Endothelial cell of umbilical vein (primary cell): ENCODE data around the gene TOMM40. TPM values are rescaled to one million over a fixed set of nuclear protein-coding genes. Genes with fewer than 3 reads are reported as not detected.

Source experiments
- BruUV-seq: library from RNA; stranded (reverse); fragments of 400-500 nt; replicated peaks from 2 replicates; lab custom pipeline; 2021; lab: Mats Ljungman, UMichigan
- CTCF ChIA-PET: fragments of 300-600, 350-600 bp; sonication (Branson Sonifier 250); formaldehyde crosslinking; loops from one replicate; lab custom pipeline; 2021; ENCODE audit warnings: antibody characterized with exemption, inconsistent platforms; lab: Charles Lee
- POLR2A ChIA-PET: fragments of 300-600, 350-600 bp; sonication (Branson Sonifier 250); formaldehyde crosslinking; loops from one replicate; lab custom pipeline; 2021; ENCODE audit warnings: antibody characterized with exemption, inconsistent platforms; lab: Charles Lee
- DNase-seq: peaks from one replicate; pipeline ENCODE4 v3.0.0-alpha.2; 2011; ENCODE audit warnings: low read depth, low spot score
- FAIRE-seq: peaks from 2 replicates; lab custom pipeline; 2011; peaks lifted over from hg19 to GRCh38; lab: Jason Lieb, UNC
- H2AFZ ChIP-seq: 2 replicates; pipeline ENCODE4 v1.6.0; 2012; ENCODE audit warnings: low read depth, low read length, control low read depth, inconsistent platforms
- H3K27ac ChIP-seq: 2 replicates; pipeline ENCODE4 v1.5.1; 2011; ENCODE audit warnings: low read depth, mild to moderate bottlenecking, control low read depth, low read length, moderate library complexity; ENCODE audit not compliant: insufficient read depth
- H3K27me3 ChIP-seq, 2 experiments: 2 replicates each; pipeline versions ENCODE4 v1.6.0 to v1.6.1; 2011; ENCODE audit warnings: low read length in 2 of 2, mixed read lengths in 1 of 2; ENCODE audit not compliant: control insufficient read depth in 2 of 2, insufficient read depth in 2 of 2
- H3K36me3 ChIP-seq, 2 experiments: 2 replicates in 1 of 2; 3 replicates in 1 of 2; pipeline ENCODE4 v1.5.1; 2011; ENCODE audit warnings: low read length in 2 of 2, mild to moderate bottlenecking in 1 of 2, moderate library complexity in 1 of 2; ENCODE audit not compliant: control insufficient read depth in 2 of 2, insufficient read depth in 2 of 2; ENCODE audit errors: extremely low read depth in 1 of 2
- H3K4me1 ChIP-seq: 3 replicates; pipeline ENCODE4 v1.5.1; 2011; ENCODE audit warnings: mild to moderate bottlenecking, low read length; ENCODE audit not compliant: control insufficient read depth, insufficient read depth; ENCODE audit errors: extremely low read depth
- H3K4me2 ChIP-seq: 2 replicates; pipeline ENCODE4 v1.6.1; 2011; ENCODE audit warnings: low read length, control low read depth, mixed read lengths; ENCODE audit not compliant: insufficient read depth
- H3K4me3 ChIP-seq, 3 experiments: fragments of 200-600 bp in 1 of 3; sonication (generic), shearing (Covaris generic) in 1 of 3; replicated peaks in 1 of 3; 2 replicates each; pipeline ENCODE4 v1.5.1; 2011 to 2016; ENCODE audit warnings: control low read depth in 3 of 3, low read length in 3 of 3, mild to moderate bottlenecking in 2 of 3, inconsistent platforms in 1 of 3, low read depth in 1 of 3, moderate library complexity in 1 of 3; ENCODE audit not compliant: insufficient read depth in 1 of 3
- H3K79me2 ChIP-seq: 2 replicates; pipeline ENCODE4 v1.6.0; 2012; ENCODE audit warnings: low read length, inconsistent platforms; ENCODE audit not compliant: control insufficient read depth, insufficient read depth
- H3K9ac ChIP-seq: replicated peaks from 2 replicates; pipeline ENCODE3; 2011; ENCODE audit warnings: low read length, control low read depth; ENCODE audit not compliant: insufficient read depth; ENCODE audit errors: extremely low read depth
- H3K9me1 ChIP-seq: replicated peaks from 3 replicates; pipeline ENCODE4 v1.6.0; 2011; ENCODE audit warnings: mild to moderate bottlenecking, low read length; ENCODE audit not compliant: control insufficient read depth, insufficient read depth; ENCODE audit errors: extremely low read depth
- H3K9me3 ChIP-seq: replicated peaks from 2 replicates; pipeline ENCODE4 v1.5.1; 2012; ENCODE audit warnings: low read length, inconsistent platforms; ENCODE audit not compliant: control insufficient read depth, insufficient read depth
- H4K20me1 ChIP-seq: replicated peaks from 2 replicates; pipeline ENCODE3; 2011; ENCODE audit warnings: mild to moderate bottlenecking, low read length; ENCODE audit not compliant: control insufficient read depth, insufficient read depth; ENCODE audit errors: extremely low read depth
- CTCF ChIP-seq, 2 donors: IDR thresholded peaks; 1 replicate in 1 of 2; 2 replicates in 1 of 2; pipeline ENCODE4 v1.5.1; 2011; ENCODE audit warnings: low read length in 2 of 2, mild to moderate bottlenecking in 2 of 2, moderate library complexity in 2 of 2, control low read depth in 1 of 2, inconsistent platforms in 1 of 2, low read depth in 1 of 2; ENCODE audit not compliant: insufficient read depth in 1 of 2; ENCODE audit errors: extremely low read depth in 1 of 2
- EZH2 ChIP-seq: IDR thresholded peaks from 2 replicates; pipeline ENCODE4 v1.6.1; 2012; ENCODE audit warnings: borderline replicate concordance, low read depth, mild to moderate bottlenecking, moderate library complexity, low read length, inconsistent platforms; ENCODE audit not compliant: severe bottlenecking
- FOS ChIP-seq: IDR thresholded peaks from 2 replicates; pipeline ENCODE4 v1.6.1; 2011; ENCODE audit warnings: mild to moderate bottlenecking, low read length, moderate library complexity, borderline replicate concordance; ENCODE audit not compliant: insufficient read depth
- GATA2 ChIP-seq: IDR thresholded peaks from 2 replicates; pipeline ENCODE4 v1.7.0; 2011; ENCODE audit warnings: low read depth, mild to moderate bottlenecking, moderate library complexity, mixed read lengths, low read length; ENCODE audit not compliant: insufficient read length, insufficient read depth
- JUN ChIP-seq: IDR thresholded peaks from 2 replicates; pipeline ENCODE4 v1.6.1; 2011; ENCODE audit warnings: borderline replicate concordance, low read depth; ENCODE audit not compliant: insufficient read length, insufficient read depth
- MYC ChIP-seq: IDR thresholded peaks from one replicate; pipeline ENCODE4 v1.6.1; 2011; ENCODE audit warnings: mild to moderate bottlenecking, low read depth, low read length
- POLR2A ChIP-seq: IDR thresholded peaks from 2 replicates; pipeline ENCODE4 v1.6.1; 2012; ENCODE audit warnings: low read depth, mild to moderate bottlenecking, control low read depth, low read length
- POLR2AphosphoS5 ChIP-seq: IDR thresholded peaks from 2 replicates; pipeline ENCODE4 v1.6.1; 2012; ENCODE audit warnings: low read depth, mild to moderate bottlenecking, control low read depth, low read length, moderate library complexity; ENCODE audit not compliant: insufficient read depth
- dilution Hi-C: fragments of 300-500 bp; cut with MboI; formaldehyde crosslinking; loops from one replicate; pipeline ENCODE4 v1.15.0; 2019; ENCODE audit warnings: low sequenced_read_pairs; ENCODE audit not compliant: extremely low pct_ligation_motif_present
- intact Hi-C: fragments of 100-400 bp; cut with micrococcal nuclease; formaldehyde crosslinking; loops from one replicate; pipeline ENCODE4 v1.10.0; 2022
- polyA plus RNA-seq, 4 experiments: library from polyadenylated mRNA; depleted of rRNA in 3 of 4; stranded (reverse) in 3 of 4; unstranded in 1 of 4; fragments of >200 nt; gene quantifications; 2 replicates each; pipeline versions ENCODE4 v1.2.1 to v1.2.3, GENCODE V29; 2011 to 2012; ENCODE audit warnings: missing spikeins in 1 of 4
- total RNA-seq: library from RNA; stranded (reverse); gene quantifications from 2 replicates; pipeline ENCODE4 v1.2.3, GENCODE V29; 2021
- TF ChIP-seq, protein P1 (sequence below): IDR thresholded peaks from 2 replicates; pipeline ENCODE4 v1.6.1; 2011; ENCODE audit not compliant: insufficient read depth, insufficient read length

The TOMM40 gene
- total and polyA plus RNA-seq, 2 donors (not counting 3 experiments of a cell fraction or from before 2014, with no cell fraction given) = 71.8 to 90.7 TPM

DNA sequence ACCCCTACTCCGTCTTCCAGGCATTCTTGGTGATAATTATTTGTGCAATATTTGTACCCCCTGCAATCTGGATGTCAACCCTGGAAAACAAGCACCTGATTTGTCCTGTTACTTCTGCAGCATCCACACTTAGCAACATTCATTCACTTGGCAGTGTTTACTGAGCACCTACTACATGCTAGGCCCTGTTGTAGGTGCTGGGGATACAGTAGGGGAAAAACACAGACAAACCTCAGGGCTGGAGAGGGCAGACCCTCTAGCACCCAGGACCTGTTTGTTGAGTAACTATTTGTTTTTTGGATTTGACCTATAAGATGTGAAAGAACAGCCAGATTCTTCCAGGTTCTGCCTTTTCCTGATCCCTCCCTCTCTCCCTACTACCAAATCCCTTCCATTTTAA is 35.4 kb upstream of the TOMM40 start:
- dilution Hi-C loops = no loop called here
- Histone ChIP-seq H2AFZ (no peak overlapping the region), H3K4me1 (peaks cover 18% of the 10 kb centered on the region), H3K4me3 (no peak overlapping the region), H3K36me3 (peaks cover 0 to 11% of the 10 kb centered on the region in 2 experiments), H4K20me1 (no peaks in the 10 kb centered on the region), H3K79me2 (peaks cover 89% of the 10 kb centered on the region), H3K27me3 (no peaks in the 10 kb centered on the region), H3K9me1 (no peaks in the 10 kb centered on the region), H3K27ac (no peak overlapping the region), H3K4me2 (no peak overlapping the region), H3K9me3 (no peaks in the 10 kb centered on the region), H3K9ac (no peak overlapping the region)
- no peak for TF ChIP-seq POLR2A
- TF ChIP-seq MYC = no peak
- TF ChIP-seq, protein P1, sequence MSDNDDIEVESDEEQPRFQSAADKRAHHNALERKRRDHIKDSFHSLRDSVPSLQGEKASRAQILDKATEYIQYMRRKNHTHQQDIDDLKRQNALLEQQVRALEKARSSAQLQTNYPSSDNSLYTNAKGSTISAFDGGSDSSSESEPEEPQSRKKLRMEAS = no peak
- TF ChIP-seq JUN = no peak
- no peak for TF ChIP-seq EZH2
- TF ChIP-seq POLR2AphosphoS5 = no peak
- TF ChIP-seq FOS = no peak
- TF ChIP-seq GATA2 = no peak
- no peak for TF ChIP-seq CTCF (IDR thresholded peaks at IDR 0.05; ENCODE audit: extremely low read depth in 1 of 2, insufficient read depth in 1 of 2, low read depth in 1 of 2, low read length in 2 of 2)
- no TSS peak for BruUV-seq
- no peak for DNase-seq
- intact Hi-C loops = loop anchor here (1.0 kb wide), 1 partner anchor 7 kb away; no protein-coding TSS in a partner anchor
- ChIA-PET POLR2A (no interaction called here), CTCF (interaction anchor here (0.6 kb wide), 1 partner anchor 83 kb away, joined by 4 read pairs; no protein-coding TSS in a partner anchor)
- FAIRE-seq = no peak
